HG02571 (cell line): ENCODE measurements around the gene AHRR.

Experiments
- ATAC-seq: cut with Tn5 transposase; IDR thresholded peaks from one replicate; pipeline ENCODE4 v1.9.1; 2021; ENCODE audit warnings: mild to moderate bottlenecking, moderate library complexity; ENCODE audit not compliant: unreplicated experiment

The AHRR gene

GRCh38 chr5:318931-319601 lies 2.4 kb upstream of the AHRR start:
- ATAC-seq, result no peak

- ATAC-seq, result no peak
Measured at GRCh38 chr5:320524-321229, 837 bp upstream of the AHRR start.

- peak; percentile 7 for ATAC-seq
Measured at GRCh38 chr5:321726-322251, 275 bp downstream of the AHRR start.

GRCh38 chr5:322281-322941 lies 897 bp downstream of the AHRR start:
- ATAC-seq, result peak; percentile 17

GRCh38 chr5:322942-323879 lies 1.7 kb downstream of the AHRR start:
- no peak for ATAC-seq

GRCh38 chr5:324736-325612 lies 3.5 kb downstream of the AHRR start:
- no peak for ATAC-seq

- no peak for ATAC-seq
Measured at GRCh38 chr5:326109-326508, 4.6 kb downstream of the AHRR start.

GRCh38 chr5:329121-329735 lies 7.7 kb downstream of the AHRR start:
- ATAC-seq, result no peak

GRCh38 chr5:329768-330167 lies 8.3 kb downstream of the AHRR start:
- no peak for ATAC-seq

- no peak for ATAC-seq
Measured at GRCh38 chr5:332843-333242, 11.3 kb downstream of the AHRR start.

GRCh38 chr5:333945-334344 lies 12.4 kb downstream of the AHRR start:
- ATAC-seq, result no peak

GRCh38 chr5:334903-335739 lies 13.6 kb downstream of the AHRR start:
- ATAC-seq, result no peak

- no peak for ATAC-seq
Measured at GRCh38 chr5:335740-336038, 14.2 kb downstream of the AHRR start.

- no peak for ATAC-seq
Measured at GRCh38 chr5:337563-338130, 16.1 kb downstream of the AHRR start.

- ATAC-seq, result no peak
Measured at GRCh38 chr5:342501-343460, 21.3 kb downstream of the AHRR start.

- ATAC-seq, result peak; percentile 46
Measured at GRCh38 chr5:343461-344401, 22.2 kb downstream of the AHRR start.
